AG04450 (cell line): ENCODE data around the gene NAA80. TPM values are rescaled to one million over a fixed set of nuclear protein-coding genes. Genes with fewer than 3 reads are reported as not detected.

Source experiments
- CTCF ChIA-PET: fragments of 300-600, 350-600 bp; formaldehyde crosslinking; extraction: SDS; loops from one replicate; lab custom pipeline; 2022; ENCODE audit warnings: antibody characterized with exemption, inconsistent platforms; lab: Charles Lee
- POLR2A ChIA-PET: fragments of 350-600 bp; formaldehyde crosslinking; extraction: SDS; loops from one replicate; lab custom pipeline; 2021; ENCODE audit warnings: antibody characterized with exemption, inconsistent platforms; lab: Yijun Ruan, JAX
- DNase-seq: peaks from one replicate; pipeline ENCODE4 v3.0.0-alpha.2; 2011; ENCODE audit warnings: low read depth, low spot score
- H3K27ac ChIP-seq: one replicate; pipeline ENCODE4 v1.5.1; 2012; ENCODE audit warnings: low read depth, low read length, control low read depth
- H3K27me3 ChIP-seq: one replicate; pipeline ENCODE4 v1.6.0; 2012; ENCODE audit warnings: low read length; ENCODE audit not compliant: control insufficient read depth, insufficient read depth
- H3K4me3 ChIP-seq: 2 replicates; pipeline ENCODE4 v1.5.1; 2011; ENCODE audit warnings: mild to moderate bottlenecking, low read depth, low read length, control low read depth
- H3K9me3 ChIP-seq: 2 replicates; pipeline ENCODE4 v1.5.1; 2012; ENCODE audit warnings: low read length; ENCODE audit not compliant: control insufficient read depth, insufficient read depth
- polyA plus RNA-seq: library from polyadenylated mRNA; depleted of rRNA; stranded (reverse); fragments of >200 nt; gene quantifications from 2 replicates; pipeline ENCODE4 v1.2.3, GENCODE V29; 2011
- TF ChIP-seq, protein P1 (sequence below): IDR thresholded peaks from 2 replicates; pipeline ENCODE4 v1.5.1; 2011; ENCODE audit warnings: low read depth, low read length, control low read depth, inconsistent platforms

The NAA80 gene
- polyA plus RNA-seq, 1 experiment, result 2.0 TPM

DNA sequence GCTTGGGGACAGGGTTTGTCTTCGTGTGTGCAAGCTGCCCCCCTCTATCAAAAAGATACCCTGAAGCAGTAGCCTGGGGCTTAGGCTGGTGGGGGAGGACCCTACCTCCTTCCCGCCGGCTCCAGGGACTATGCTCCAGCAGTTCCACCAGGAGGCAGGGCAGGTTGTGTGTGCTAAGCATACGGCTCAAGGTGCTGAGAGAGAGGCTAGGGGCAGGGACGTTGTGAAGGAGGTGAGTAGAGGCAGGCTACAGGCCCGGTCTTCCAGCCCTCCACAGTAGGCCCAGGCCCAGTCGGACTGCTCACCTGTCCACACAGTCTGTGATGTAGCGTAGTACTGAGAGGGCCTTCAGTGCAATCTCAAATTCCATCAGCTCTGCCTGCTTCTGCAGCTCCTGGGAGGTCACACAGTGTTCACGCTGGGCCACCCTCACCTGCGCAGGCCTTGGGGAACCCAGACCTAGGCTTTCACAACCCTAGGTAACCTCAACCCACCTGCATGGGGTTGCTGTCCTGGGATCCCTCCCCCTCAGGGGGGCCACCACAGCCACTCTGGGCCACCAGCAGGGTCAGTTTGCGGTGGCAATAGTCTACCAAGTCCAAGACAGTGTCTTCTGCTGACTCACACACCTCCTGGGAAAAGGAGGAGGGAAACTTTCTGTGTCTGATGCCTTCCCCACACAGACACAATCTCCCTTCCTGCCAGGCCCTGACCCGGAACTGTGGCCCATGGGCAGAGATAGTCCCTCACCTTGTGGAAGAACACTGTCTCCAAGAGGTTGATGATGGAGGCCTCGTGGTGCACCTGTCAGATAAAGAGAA, 43.8 kb upstream of the NAA80 start:
- Histone ChIP-seq H3K4me3 (no peak overlapping the region), H3K9me3 (no peaks in the 10 kb centered on the region), H3K27me3 (no peaks in the 10 kb centered on the region), H3K27ac (no peak overlapping the region)
- ChIA-PET CTCF (interaction anchor here (1.0 to 1.1 kb wide), 2 partner anchors 200 to 207 kb away, joined by 3 read pairs; no protein-coding TSS in a partner anchor), POLR2A (no interaction called here)
- TF ChIP-seq, protein P1, sequence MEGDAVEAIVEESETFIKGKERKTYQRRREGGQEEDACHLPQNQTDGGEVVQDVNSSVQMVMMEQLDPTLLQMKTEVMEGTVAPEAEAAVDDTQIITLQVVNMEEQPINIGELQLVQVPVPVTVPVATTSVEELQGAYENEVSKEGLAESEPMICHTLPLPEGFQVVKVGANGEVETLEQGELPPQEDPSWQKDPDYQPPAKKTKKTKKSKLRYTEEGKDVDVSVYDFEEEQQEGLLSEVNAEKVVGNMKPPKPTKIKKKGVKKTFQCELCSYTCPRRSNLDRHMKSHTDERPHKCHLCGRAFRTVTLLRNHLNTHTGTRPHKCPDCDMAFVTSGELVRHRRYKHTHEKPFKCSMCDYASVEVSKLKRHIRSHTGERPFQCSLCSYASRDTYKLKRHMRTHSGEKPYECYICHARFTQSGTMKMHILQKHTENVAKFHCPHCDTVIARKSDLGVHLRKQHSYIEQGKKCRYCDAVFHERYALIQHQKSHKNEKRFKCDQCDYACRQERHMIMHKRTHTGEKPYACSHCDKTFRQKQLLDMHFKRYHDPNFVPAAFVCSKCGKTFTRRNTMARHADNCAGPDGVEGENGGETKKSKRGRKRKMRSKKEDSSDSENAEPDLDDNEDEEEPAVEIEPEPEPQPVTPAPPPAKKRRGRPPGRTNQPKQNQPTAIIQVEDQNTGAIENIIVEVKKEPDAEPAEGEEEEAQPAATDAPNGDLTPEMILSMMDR, result no peak
- no peak for DNase-seq

DNA sequence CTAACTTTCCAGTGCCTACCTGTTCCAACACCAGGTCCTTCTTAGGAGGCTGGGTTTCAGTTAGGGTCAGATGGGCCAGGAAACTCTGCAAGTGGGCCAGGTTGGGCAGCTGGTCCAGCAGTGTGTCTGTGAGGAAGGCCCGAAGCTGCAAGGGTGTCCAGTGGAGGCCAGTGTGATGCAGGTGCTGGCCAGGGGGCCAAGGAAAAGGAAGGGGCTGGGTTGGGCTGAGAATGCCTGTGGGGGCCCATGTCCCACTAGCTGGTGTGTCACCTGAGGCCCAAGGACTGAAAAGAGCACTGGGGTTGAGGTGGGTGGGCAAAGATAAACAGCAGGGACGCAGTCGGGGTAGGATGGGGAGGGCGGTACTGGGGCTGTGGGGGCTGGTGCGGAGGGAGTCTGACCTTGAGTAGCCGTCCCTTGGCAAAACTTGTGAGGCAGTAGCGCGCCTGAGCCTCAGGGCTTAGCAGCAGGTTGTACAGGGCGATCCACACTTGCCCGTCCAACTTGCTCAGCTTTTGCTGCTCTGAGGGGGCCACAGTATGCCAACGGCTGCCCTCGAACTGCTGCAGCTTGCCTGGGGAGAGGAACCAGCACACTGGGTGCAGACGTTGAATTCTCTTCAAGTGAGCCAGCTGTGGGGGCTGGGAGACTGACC, 42.9 kb upstream of the NAA80 start:
- H3K27me3 ChIP-seq, result no peaks in the 10 kb centered on the region
- no peak for DNase-seq
- no peak overlapping the region for H3K4me3 ChIP-seq
- TF ChIP-seq, protein P1, result no peak
- H3K27ac ChIP-seq, result no peak overlapping the region
- H3K9me3 ChIP-seq, result no peaks in the 10 kb centered on the region; the same call in 1 of the 2 replicates
- ChIA-PET POLR2A (no interaction called here), CTCF (no interaction called here)

DNA sequence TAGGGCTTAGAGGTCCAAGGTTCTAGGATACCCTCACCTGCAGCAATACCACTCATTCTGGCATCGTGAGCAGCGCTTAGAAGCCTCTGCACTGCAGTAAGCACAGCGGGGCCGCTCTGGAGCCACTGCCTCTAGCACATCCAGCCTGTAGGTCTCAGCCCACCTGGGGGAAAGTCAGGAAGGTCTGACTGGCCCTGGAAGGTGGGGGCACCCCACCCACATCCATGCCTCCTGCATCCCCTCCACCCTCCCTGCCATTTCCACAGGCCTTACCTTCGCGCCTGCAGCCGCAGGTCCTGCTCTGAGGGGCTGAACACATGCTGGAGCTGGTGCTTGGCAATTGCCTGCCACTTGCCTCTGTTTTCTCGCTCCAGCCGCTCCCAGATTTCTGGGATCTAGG, 42.3 kb upstream of the NAA80 start:
- Histone ChIP-seq H3K4me3 (peak overlapping the region; percentile 58), H3K27ac (no peak overlapping the region), H3K9me3 (no peaks in the 10 kb centered on the region; the same call in 1 of the 2 replicates), H3K27me3 (no peaks in the 10 kb centered on the region)
- DNase-seq, result no peak
- TF ChIP-seq, protein P1, result no peak
- ChIA-PET POLR2A (interaction anchor here (0.6 to 1.0 kb wide), 2 partner anchors 12 to 81 kb away, joined by 3 to 5 read pairs; no protein-coding TSS in a partner anchor), CTCF (no interaction called here)

DNA sequence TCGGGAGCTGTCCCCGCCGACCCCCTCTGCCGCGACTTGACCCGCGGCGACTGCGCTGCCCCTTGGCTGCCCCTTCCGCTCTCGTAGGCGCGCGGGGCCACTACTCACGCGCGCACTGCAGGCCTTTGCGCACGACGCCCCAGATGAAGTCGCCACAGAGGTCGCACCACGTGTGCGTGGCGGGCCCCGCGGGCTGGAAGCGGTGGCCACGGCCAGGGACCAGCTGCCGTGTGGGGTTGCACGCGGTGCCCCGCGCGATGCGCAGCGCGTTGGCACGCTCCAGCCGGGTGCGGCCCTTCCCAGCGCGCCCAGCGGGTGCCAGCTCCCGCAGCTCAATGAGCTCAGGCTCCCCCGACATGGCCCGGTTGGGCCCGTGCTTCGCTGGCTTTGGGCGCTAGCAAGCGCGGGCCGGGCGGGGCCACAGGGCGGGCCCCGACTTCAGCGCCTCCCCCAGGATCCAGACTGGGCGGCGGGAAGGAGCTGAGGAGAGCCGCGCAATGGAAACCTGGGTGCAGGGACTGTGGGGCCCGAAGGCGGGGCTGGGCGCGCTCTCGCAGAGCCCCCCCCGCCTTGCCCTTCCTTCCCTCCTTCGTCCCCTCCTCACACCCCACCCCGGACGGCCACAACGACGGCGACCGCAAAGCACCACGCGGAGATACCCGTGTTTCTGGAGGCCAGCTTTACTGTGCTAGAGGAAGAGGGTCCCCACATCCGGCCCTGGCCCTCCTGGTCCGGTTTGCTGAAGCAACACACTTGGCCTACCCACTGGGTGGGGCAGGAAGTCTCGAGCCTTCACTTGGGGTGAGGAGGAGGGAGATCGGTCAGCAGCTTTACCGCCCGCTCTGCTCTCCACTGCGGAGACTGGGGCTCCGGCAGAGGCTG, 41.5 kb upstream of the NAA80 start, which contains the start of gene RASSF1:
Gene RASSF1, minus strand, starts transcription at position 389 of the 882 bp plus-strand sequence. Its CDS starts 31 bp downstream, at position 358.
- ChIA-PET CTCF (interaction anchor here (1.1 kb wide), 1 partner anchor 16 kb away, joined by 4 read pairs; no protein-coding TSS in a partner anchor), POLR2A (interaction anchor here (0.6 to 1.0 kb wide), 4 partner anchors 10 to 82 kb away, joined by 3 to 9 read pairs (median 5); partner anchors contain the start of genes CYB561D2 and NPRL2)
- Histone ChIP-seq H3K4me3 (peak within 1 kb of the TSS; percentile 58), H3K27me3 (no peaks in the 10 kb centered on the region), H3K27ac (peak within 1 kb of the TSS; percentile 65), H3K9me3 (no peaks in the 10 kb centered on the region; the same call in 1 of the 2 replicates)
- no peak for DNase-seq
- TF ChIP-seq, protein P1, result no peak
